ENCODE measurements around the gene SYCP2.
"Not testable (repeated sequence)": the region's sequence is repeated elsewhere in the genome, so short reads cannot be mapped to it uniquely, and the experiment has no call there.

SYCP2 gene

GRCh38 chr20:59895908-59896307, 37.5 kb downstream of the SYCP2 start:
- no peak overlapping the region for H3K27ac ChIP-seq
- no peak for TF ChIP-seq ZFX (IDR thresholded peaks at IDR 0.05)

GRCh38 chr20:59891581-59891980, 41.9 kb downstream of the SYCP2 start:
- H3K27ac ChIP-seq: no peak overlapping the region
- TF ChIP-seq ZFX (IDR thresholded peaks at IDR 0.05): no peak

GRCh38 chr20:59890035-59890434, 43.4 kb downstream of the SYCP2 start:
- H3K27ac ChIP-seq: not testable (repeated sequence)

- TF ChIP-seq CTCF (conservative IDR thresholded peaks at IDR 0.05) (no peak), ZFX (IDR thresholded peaks at IDR 0.05) (no peak)
- H3K27ac ChIP-seq: no peak overlapping the region
These were observed 45.4 kb downstream of the SYCP2 start for GRCh38 chr20:59888050-59888449.

GRCh38 chr20:59884494-59884893, 48.9 kb downstream of the SYCP2 start:
- H3K27ac ChIP-seq: no peak overlapping the region
- no peak for TF ChIP-seq CTCF (conservative IDR thresholded peaks at IDR 0.05)

GRCh38 chr20:59880198-59880597, 53.2 kb downstream of the SYCP2 start:
- H3K27ac ChIP-seq: no peak overlapping the region
- TF ChIP-seq ZFX (IDR thresholded peaks at IDR 0.05): no peak
- no peak for TF ChIP-seq CTCF (conservative IDR thresholded peaks at IDR 0.05)

GRCh38 chr20:59873409-59873808, 60.0 kb downstream of the SYCP2 start:
- TF ChIP-seq ZFX (IDR thresholded peaks at IDR 0.05) (no peak), CTCF (conservative IDR thresholded peaks at IDR 0.05) (no peak)
- no peak overlapping the region for H3K27ac ChIP-seq

GRCh38 chr20:59871096-59871495, 62.3 kb downstream of the SYCP2 start:
- TF ChIP-seq CTCF (conservative IDR thresholded peaks at IDR 0.05) (no peak), ZFX (IDR thresholded peaks at IDR 0.05) (no peak)
- H3K27ac ChIP-seq: no peak overlapping the region

- no peak for TF ChIP-seq ZFX (IDR thresholded peaks at IDR 0.05)
- H3K27ac ChIP-seq: no peak overlapping the region
These were observed 67.1 kb downstream of the SYCP2 start for GRCh38 chr20:59866338-59866737.

GRCh38 chr20:59864726-59865125, 68.7 kb downstream of the SYCP2 start:
- no peak overlapping the region for H3K27ac ChIP-seq
- TF ChIP-seq ZFX (IDR thresholded peaks at IDR 0.05) (no peak), CTCF (conservative IDR thresholded peaks at IDR 0.05) (no peak)

Data from C4-2B (cell line).